HepG2 (cell line): ENCODE data around the gene OR1F1. TPM values are rescaled to one million over a fixed set of nuclear protein-coding genes. Genes with fewer than 3 reads are reported as not detected.

ENCODE experiments used
- ARHGAP35 ChIP-seq: sonication (generic); formaldehyde crosslinking; IDR thresholded peaks from 2 replicates; pipeline ENCODE4 v1.9.0; 2022; ENCODE audit warnings: mild to moderate bottlenecking, inconsistent platforms, moderate library complexity, missing genetic modification reagents, borderline replicate concordance
- CHCHD3 ChIP-seq: sonication (generic); formaldehyde crosslinking; IDR thresholded peaks from 2 replicates; pipeline ENCODE4 v1.8.0; 2022; ENCODE audit warnings: mild to moderate bottlenecking, missing genetic modification reagents, moderate library complexity
- FLYWCH1 ChIP-seq: sonication (generic); formaldehyde crosslinking; IDR thresholded peaks from 2 replicates; pipeline ENCODE4 v1.8.1; 2023; ENCODE audit warnings: mild to moderate bottlenecking, missing genetic modification reagents
- GFI1 ChIP-seq: sonication (generic); formaldehyde crosslinking; IDR thresholded peaks from 2 replicates; pipeline ENCODE4 v1.5.0; 2020; ENCODE audit warnings: missing genetic modification reagents, mild to moderate bottlenecking, borderline replicate concordance
- MIER3 ChIP-seq: IDR thresholded peaks from 2 replicates; pipeline ENCODE4 v1.6.1; 2016; ENCODE audit warnings: missing compliant biosample characterization, borderline replicate concordance
- NFRKB ChIP-seq: fragments of 450-650 bp; IDR thresholded peaks from 2 replicates; pipeline ENCODE4 v1.6.1; 2017
- SALL2 ChIP-seq: sonication (generic); formaldehyde crosslinking; IDR thresholded peaks from 2 replicates; pipeline ENCODE4 v1.8.1; 2023; ENCODE audit warnings: mild to moderate bottlenecking, missing genetic modification reagents, inconsistent platforms
- ZBTB42 ChIP-seq: sonication (generic); formaldehyde crosslinking; IDR thresholded peaks from 2 replicates; pipeline ENCODE4 v1.5.0; 2020; ENCODE audit warnings: mild to moderate bottlenecking, missing genetic modification reagents
- ZNF12 ChIP-seq: sonication (generic); formaldehyde crosslinking; IDR thresholded peaks from 2 replicates; pipeline ENCODE4 v1.5.0; 2020; ENCODE audit warnings: missing genetic modification reagents
- ZNF431 ChIP-seq: sonication (generic); formaldehyde crosslinking; IDR thresholded peaks from 2 replicates; pipeline ENCODE4 v1.9.0; 2022; ENCODE audit warnings: missing genetic modification reagents, low read depth, mild to moderate bottlenecking, borderline replicate concordance
- ZNF737 ChIP-seq: sonication (generic); formaldehyde crosslinking; IDR thresholded peaks from 2 replicates; pipeline ENCODE4 v1.5.0; 2020; ENCODE audit warnings: missing genetic modification reagents, mild to moderate bottlenecking, borderline replicate concordance
- polyA plus RNA-seq, 8 experiments: library from polyadenylated mRNA; depleted of rRNA in 3 of 8; stranded (reverse) in 7 of 8; unstranded in 1 of 8; fragments of >200 nt; fragmentation: Illumina TruSeq in 4 of 8; extraction: Trizol in 4 of 8; gene quantifications; 2 replicates each; pipeline versions ENCODE4 v1.2.1 to v1.2.3, GENCODE V29; 2011 to 2016; ENCODE audit warnings: low read depth in 4 of 8, missing spikeins in 1 of 8, mixed read lengths in 1 of 8; ENCODE audit not compliant: insufficient read depth in 1 of 8
- total RNA-seq, 5 experiments: library from RNA; depleted of rRNA; stranded (reverse); fragments of >200 nt; fragmentation: Illumina TruSeq; extraction: Trizol; gene quantifications; 2 replicates each; pipeline ENCODE4 v1.2.3, GENCODE V29; 2016; ENCODE audit warnings: low read depth in 1 of 5
- TF ChIP-seq, protein P1 (sequence below): sonication (generic); formaldehyde crosslinking; IDR thresholded peaks from 2 replicates; pipeline ENCODE4 v1.4.0; 2020; ENCODE audit warnings: missing genetic modification reagents
- TF ChIP-seq, protein P2 (sequence below): sonication (generic); formaldehyde crosslinking; IDR thresholded peaks from 2 replicates; pipeline ENCODE4 v1.4.0; 2020; ENCODE audit warnings: low read depth, mild to moderate bottlenecking, missing genetic modification reagents
- TF ChIP-seq, protein P3 (sequence below): sonication (generic); formaldehyde crosslinking; IDR thresholded peaks from 2 replicates; pipeline ENCODE4 v1.4.0; 2020; ENCODE audit warnings: missing genetic modification reagents
- TF ChIP-seq, protein P4 (sequence below): sonication (generic); formaldehyde crosslinking; IDR thresholded peaks from 2 replicates; pipeline ENCODE4 v1.8.1; 2023; ENCODE audit warnings: mild to moderate bottlenecking, missing genetic modification reagents

Gene OR1F1
- total and polyA plus RNA-seq, 2 of the 13 experiments (the other 11 are each of a cell fraction or from before 2014, with no cell fraction given), result 0.90 TPM; not detected in 1

- TF ChIP-seq, protein P1, sequence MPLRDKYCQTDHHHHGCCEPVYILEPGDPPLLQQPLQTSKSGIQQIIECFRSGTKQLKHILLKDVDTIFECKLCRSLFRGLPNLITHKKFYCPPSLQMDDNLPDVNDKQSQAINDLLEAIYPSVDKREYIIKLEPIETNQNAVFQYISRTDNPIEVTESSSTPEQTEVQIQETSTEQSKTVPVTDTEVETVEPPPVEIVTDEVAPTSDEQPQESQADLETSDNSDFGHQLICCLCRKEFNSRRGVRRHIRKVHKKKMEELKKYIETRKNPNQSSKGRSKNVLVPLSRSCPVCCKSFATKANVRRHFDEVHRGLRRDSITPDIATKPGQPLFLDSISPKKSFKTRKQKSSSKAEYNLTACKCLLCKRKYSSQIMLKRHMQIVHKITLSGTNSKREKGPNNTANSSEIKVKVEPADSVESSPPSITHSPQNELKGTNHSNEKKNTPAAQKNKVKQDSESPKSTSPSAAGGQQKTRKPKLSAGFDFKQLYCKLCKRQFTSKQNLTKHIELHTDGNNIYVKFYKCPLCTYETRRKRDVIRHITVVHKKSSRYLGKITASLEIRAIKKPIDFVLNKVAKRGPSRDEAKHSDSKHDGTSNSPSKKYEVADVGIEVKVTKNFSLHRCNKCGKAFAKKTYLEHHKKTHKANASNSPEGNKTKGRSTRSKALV (CRISPR knock-in tag), result no peak
- TF ChIP-seq CHCHD3 (CRISPR knock-in tag) (no peak), ZNF431 (CRISPR knock-in tag) (peak; percentile 30; the same call in 1 of the 2 replicates), NFRKB (no peak), ZNF737 (CRISPR knock-in tag) (0 out of 2 replicates have a peak, but pooled peaks have one; percentile 28), SALL2 (CRISPR knock-in tag) (0 out of 2 replicates have a peak, but pooled peaks have one; percentile 44), ZBTB42 (no peak), GFI1 (CRISPR knock-in tag) (no peak), ZNF12 (no peak), FLYWCH1 (no peak), ARHGAP35 (no peak), MIER3 (CRISPR knock-in tag) (no peak; the same call in 1 of the 2 replicates)
- TF ChIP-seq, protein P2, sequence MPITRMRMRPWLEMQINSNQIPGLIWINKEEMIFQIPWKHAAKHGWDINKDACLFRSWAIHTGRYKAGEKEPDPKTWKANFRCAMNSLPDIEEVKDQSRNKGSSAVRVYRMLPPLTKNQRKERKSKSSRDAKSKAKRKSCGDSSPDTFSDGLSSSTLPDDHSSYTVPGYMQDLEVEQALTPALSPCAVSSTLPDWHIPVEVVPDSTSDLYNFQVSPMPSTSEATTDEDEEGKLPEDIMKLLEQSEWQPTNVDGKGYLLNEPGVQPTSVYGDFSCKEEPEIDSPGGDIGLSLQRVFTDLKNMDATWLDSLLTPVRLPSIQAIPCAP (CRISPR knock-in tag), result peak; percentile 90; the same call in 1 of the 2 replicates
- TF ChIP-seq, protein P3, sequence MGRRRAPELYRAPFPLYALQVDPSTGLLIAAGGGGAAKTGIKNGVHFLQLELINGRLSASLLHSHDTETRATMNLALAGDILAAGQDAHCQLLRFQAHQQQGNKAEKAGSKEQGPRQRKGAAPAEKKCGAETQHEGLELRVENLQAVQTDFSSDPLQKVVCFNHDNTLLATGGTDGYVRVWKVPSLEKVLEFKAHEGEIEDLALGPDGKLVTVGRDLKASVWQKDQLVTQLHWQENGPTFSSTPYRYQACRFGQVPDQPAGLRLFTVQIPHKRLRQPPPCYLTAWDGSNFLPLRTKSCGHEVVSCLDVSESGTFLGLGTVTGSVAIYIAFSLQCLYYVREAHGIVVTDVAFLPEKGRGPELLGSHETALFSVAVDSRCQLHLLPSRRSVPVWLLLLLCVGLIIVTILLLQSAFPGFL, result no peak
- TF ChIP-seq, protein P4, sequence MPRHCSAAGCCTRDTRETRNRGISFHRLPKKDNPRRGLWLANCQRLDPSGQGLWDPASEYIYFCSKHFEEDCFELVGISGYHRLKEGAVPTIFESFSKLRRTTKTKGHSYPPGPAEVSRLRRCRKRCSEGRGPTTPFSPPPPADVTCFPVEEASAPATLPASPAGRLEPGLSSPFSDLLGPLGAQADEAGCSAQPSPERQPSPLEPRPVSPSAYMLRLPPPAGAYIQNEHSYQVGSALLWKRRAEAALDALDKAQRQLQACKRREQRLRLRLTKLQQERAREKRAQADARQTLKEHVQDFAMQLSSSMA (CRISPR knock-in tag), result peak; percentile 81; the same call in 1 of the 2 replicates
Measured at GRCh38 chr16:3158510-3159314, 29.3 kb upstream of the OR1F1 start (continued).
